ENCODE data around the gene RBAK.

- TF ChIP-seq CTCF (IDR thresholded peaks at IDR 0.05 in 4 of 5, conservative IDR thresholded peaks at IDR 0.05 in 1 of 5) (no peak), POLR2A (IDR thresholded peaks at IDR 0.05) (no peak)
These were observed 10.4 kb upstream of the RBAK start for GRCh38 chr7:5035276-5035675.

All from gastrocnemius medialis (tissue), 4 donors.